ENCODE results near the gene PSMD1. TPM values are rescaled to one million over a fixed set of nuclear protein-coding genes. Genes with fewer than 3 reads are reported as not detected.

PSMD1 gene
- total RNA-seq, 1 donor from 2014 or later: 99.9 TPM

DNA sequence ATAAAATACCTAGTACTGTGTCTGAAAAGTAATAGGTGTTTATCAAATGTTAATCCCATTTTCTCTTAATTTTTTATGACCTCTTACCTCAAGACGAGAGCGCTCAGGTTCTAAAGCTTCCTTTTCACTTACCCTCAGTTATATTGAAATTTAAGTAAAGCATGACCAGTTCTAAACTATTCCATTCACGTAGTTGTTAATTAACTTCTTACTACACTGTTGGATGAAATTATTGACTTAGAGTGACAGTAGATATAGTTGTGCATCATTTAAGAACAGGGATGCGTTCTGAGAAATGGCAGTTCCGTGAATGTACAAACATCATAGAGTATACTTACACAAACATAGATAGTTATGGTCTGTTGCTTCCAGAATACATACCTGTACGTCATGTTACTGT is 88.2 kb downstream of the PSMD1 start:
- Mint-ChIP-seq H3K9me3 (no peaks in the 10 kb centered on the region), H3K4me1 (no peaks in the 10 kb centered on the region), H3K4me3 (no peak overlapping the region), H3K27me3 (no peaks in the 10 kb centered on the region), H3K36me3 (ENCODE audit: low read depth) (peaks cover 50% of the 10 kb centered on the region), H3K27ac (no peak overlapping the region)
- POLR2A ChIA-PET: no interaction called here
- TF ChIP-seq, protein P1, sequence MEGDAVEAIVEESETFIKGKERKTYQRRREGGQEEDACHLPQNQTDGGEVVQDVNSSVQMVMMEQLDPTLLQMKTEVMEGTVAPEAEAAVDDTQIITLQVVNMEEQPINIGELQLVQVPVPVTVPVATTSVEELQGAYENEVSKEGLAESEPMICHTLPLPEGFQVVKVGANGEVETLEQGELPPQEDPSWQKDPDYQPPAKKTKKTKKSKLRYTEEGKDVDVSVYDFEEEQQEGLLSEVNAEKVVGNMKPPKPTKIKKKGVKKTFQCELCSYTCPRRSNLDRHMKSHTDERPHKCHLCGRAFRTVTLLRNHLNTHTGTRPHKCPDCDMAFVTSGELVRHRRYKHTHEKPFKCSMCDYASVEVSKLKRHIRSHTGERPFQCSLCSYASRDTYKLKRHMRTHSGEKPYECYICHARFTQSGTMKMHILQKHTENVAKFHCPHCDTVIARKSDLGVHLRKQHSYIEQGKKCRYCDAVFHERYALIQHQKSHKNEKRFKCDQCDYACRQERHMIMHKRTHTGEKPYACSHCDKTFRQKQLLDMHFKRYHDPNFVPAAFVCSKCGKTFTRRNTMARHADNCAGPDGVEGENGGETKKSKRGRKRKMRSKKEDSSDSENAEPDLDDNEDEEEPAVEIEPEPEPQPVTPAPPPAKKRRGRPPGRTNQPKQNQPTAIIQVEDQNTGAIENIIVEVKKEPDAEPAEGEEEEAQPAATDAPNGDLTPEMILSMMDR (IDR thresholded peaks at IDR 0.05): no peak
- CTCF ChIA-PET: no interaction called here
- no peak for ATAC-seq (ENCODE audit: low read depth)
- intact Hi-C loops (cut with micrococcal nuclease): no loop called here
- no peak for DNase-seq

DNA sequence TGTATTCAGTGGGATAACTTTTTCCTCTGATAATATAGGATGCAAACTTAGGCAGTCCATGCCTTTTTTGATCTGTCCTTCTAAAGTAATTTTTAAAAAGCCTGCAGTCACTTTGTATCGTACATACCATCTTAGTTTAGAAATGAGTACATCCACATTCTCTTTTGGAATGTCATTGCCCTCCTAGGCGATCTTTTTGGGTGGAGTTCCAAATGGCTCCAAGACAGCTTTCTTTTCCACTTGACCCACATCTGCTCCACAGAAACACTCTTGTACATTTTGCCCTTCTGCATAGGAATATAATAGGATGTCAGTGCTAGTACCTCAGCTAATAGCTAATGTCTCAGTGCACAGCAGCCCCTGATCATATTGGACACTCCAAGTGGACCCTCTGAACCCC is 90.0 kb downstream of the PSMD1 start:
- H3K4me3 Mint-ChIP-seq: no peak overlapping the region
- H3K27me3 Mint-ChIP-seq: no peaks in the 10 kb centered on the region
- CTCF ChIA-PET: no interaction called here
- no peak for DNase-seq
- H3K4me1 Mint-ChIP-seq: no peaks in the 10 kb centered on the region
- intact Hi-C loops (cut with micrococcal nuclease): no loop called here
- no peak overlapping the region for H3K27ac Mint-ChIP-seq
- peaks cover 55% of the 10 kb centered on the region for H3K36me3 Mint-ChIP-seq (ENCODE audit: low read depth)
- no peak for ATAC-seq (ENCODE audit: low read depth)
- TF ChIP-seq, protein P1 (IDR thresholded peaks at IDR 0.05): no peak
- no peaks in the 10 kb centered on the region for H3K9me3 Mint-ChIP-seq
- POLR2A ChIA-PET: no interaction called here

DNA sequence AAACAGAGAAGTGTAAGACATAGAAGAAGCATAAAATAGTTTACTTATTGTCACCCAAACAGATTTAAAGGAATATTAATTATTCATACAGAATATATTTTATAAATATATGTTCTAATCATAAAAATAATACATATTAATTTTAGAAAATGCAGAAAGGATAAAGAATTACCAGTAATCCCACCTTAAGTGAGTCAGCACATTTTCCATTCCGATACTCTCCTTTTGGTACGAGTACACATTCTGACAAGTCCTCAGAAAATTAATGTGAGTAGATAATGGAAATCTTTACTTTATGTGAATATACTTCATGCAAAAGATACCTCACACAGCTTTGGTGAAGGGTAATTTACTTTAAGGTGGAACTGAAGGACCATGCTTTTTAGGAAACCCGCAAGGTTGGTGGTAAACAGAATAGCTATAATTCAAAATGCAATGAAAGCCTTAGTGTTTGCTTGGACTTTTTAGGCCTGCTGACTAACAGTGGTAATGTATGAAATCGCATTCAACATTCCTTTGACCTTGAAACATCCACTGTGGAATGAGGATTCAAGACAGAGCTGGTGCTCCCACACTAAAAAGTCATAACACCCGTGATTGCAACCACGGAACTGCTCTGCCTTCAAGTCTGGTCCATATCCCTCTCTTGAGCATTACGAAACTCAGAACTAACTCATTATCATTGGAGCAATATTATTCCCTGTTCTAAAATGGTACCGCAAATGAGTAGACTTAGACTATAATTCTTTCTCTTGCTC is 96.3 kb downstream of the PSMD1 start:
- no peaks in the 10 kb centered on the region for H3K27me3 Mint-ChIP-seq
- peaks cover 2% of the 10 kb centered on the region for H3K4me1 Mint-ChIP-seq
- TF ChIP-seq, protein P1 (IDR thresholded peaks at IDR 0.05): no peak
- POLR2A ChIA-PET: no interaction called here
- ATAC-seq (ENCODE audit: low read depth) (no peak), DNase-seq (no peak)
- peaks cover 59% of the 10 kb centered on the region for H3K36me3 Mint-ChIP-seq (ENCODE audit: low read depth)
- intact Hi-C loops (cut with micrococcal nuclease): no loop called here
- H3K4me3 Mint-ChIP-seq: no peak overlapping the region
- CTCF ChIA-PET: no interaction called here
- no peak overlapping the region for H3K27ac Mint-ChIP-seq
- no peaks in the 10 kb centered on the region for H3K9me3 Mint-ChIP-seq

DNA sequence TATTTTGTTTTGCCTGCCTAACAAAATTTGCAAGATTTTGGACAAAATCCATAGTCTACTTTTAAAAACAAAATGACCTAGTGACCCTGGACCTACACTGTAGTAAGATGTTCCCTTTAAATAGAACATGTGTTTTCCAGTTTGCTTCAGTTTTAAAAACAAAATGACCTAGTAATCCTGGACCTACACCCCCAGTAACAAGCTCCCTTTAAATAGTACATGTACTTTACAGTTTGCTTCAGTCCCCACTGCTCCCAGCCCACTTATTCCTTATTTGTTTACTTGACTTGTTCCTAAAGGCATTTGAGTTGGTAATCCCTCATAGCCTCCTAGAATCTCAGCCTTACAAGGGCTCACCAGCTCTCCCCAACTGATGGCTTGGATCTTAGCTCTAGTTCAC is 102.6 kb downstream of the PSMD1 start:
- no peak for ATAC-seq (ENCODE audit: low read depth)
- ChIA-PET POLR2A (no interaction called here), CTCF (interaction anchor here (1.4 kb wide), 1 partner anchor 253 kb away, joined by 4 read pairs; no protein-coding TSS in a partner anchor)
- Mint-ChIP-seq H3K4me1 (peaks cover 10% of the 10 kb centered on the region), H3K27ac (no peak overlapping the region), H3K9me3 (no peaks in the 10 kb centered on the region), H3K4me3 (no peak overlapping the region), H3K27me3 (no peaks in the 10 kb centered on the region), H3K36me3 (ENCODE audit: low read depth) (peaks cover 55% of the 10 kb centered on the region)
- intact Hi-C loops (cut with micrococcal nuclease): no loop called here
- no peak for DNase-seq
- TF ChIP-seq, protein P1 (IDR thresholded peaks at IDR 0.05): no peak

DNA sequence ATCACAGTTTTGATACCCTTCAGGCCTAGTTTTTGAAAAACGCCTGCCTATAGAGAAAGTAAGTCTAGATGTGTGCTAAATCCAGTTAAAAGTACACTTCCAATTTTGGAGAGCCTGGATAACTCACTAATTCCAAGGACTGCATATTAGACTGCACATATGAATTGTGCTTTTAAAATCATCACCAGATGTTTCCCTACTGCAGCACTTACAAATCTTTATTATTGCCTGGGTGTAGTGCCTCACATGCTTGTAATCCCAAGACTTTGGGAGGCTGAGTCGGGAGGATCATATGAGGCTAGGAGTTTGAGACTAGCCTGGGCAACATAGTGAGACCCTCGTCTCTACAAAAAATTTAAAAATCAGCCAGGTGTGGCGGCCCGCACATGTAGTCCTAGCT is 104.0 kb downstream of the PSMD1 start:
- H3K27ac Mint-ChIP-seq: no peak overlapping the region
- peaks cover 56% of the 10 kb centered on the region for H3K36me3 Mint-ChIP-seq (ENCODE audit: low read depth)
- peaks cover 10% of the 10 kb centered on the region for H3K4me1 Mint-ChIP-seq
- no peaks in the 10 kb centered on the region for H3K9me3 Mint-ChIP-seq
- intact Hi-C loops (cut with micrococcal nuclease): no loop called here
- CTCF ChIA-PET: no interaction called here
- POLR2A ChIA-PET: no interaction called here
- TF ChIP-seq, protein P1 (IDR thresholded peaks at IDR 0.05): no peak
- no peak overlapping the region for H3K4me3 Mint-ChIP-seq
- ATAC-seq (ENCODE audit: low read depth): no peak
- no peaks in the 10 kb centered on the region for H3K27me3 Mint-ChIP-seq
- no peak for DNase-seq
